Mesothelial cell of epicardium (in vitro differentiated cells): ENCODE data around the gene IFNAR1. TPM values are rescaled to one million over a fixed set of nuclear protein-coding genes. Genes with fewer than 3 reads are reported as not detected.

ENCODE experiments used
- DNase-seq, 2 experiments: peaks; one replicate each; pipeline ENCODE4 v3.0.0; 2021; ENCODE audit warnings: low spot score in 2 of 2; ENCODE audit not compliant: unreplicated experiment in 2 of 2
- H3K27ac Mint-ChIP-seq: 2 replicates; pipeline ENCODE4 v1.8.0; 2021; ENCODE audit warnings: mixed read lengths
- H3K27me3 Mint-ChIP-seq: 2 replicates; pipeline ENCODE4 v1.8.0; 2021; ENCODE audit warnings: low read depth, mixed read lengths
- H3K36me3 Mint-ChIP-seq: 2 replicates; pipeline ENCODE4 v1.8.0; 2021; ENCODE audit warnings: mixed read lengths
- H3K4me1 Mint-ChIP-seq: 2 replicates; pipeline ENCODE4 v1.8.0; 2021; ENCODE audit warnings: mixed read lengths
- H3K4me3 Mint-ChIP-seq: 2 replicates; pipeline ENCODE4 v1.8.0; 2021; ENCODE audit warnings: mild to moderate bottlenecking, moderate library complexity, mixed read lengths
- H3K9me3 Mint-ChIP-seq: 2 replicates; pipeline ENCODE4 v1.8.0; 2021; ENCODE audit warnings: mixed read lengths
- CTCF ChIP-seq: fragments of 200-600 bp; sonication (generic); IDR thresholded peaks from one replicate; pipeline ENCODE4 v1.5.0; 2021; ENCODE audit warnings: antibody characterized with exemption; ENCODE audit not compliant: unreplicated experiment
- total RNA-seq: library from RNA; stranded (reverse); gene quantifications from 3 replicates; pipeline ENCODE4 v1.2.1, GENCODE V29; 2021

The IFNAR1 gene
- total RNA-seq, 1 donor from 2014 or later = 27.0 TPM

- DNase-seq = no peak
- no peaks in the 10 kb centered on the region for H3K9me3 Mint-ChIP-seq
- no peak overlapping the region for H3K27ac Mint-ChIP-seq
- no peak overlapping the region for H3K4me3 Mint-ChIP-seq
- H3K36me3 Mint-ChIP-seq = no peaks in the 10 kb centered on the region
- TF ChIP-seq CTCF = no peak
- no peaks in the 10 kb centered on the region for H3K27me3 Mint-ChIP-seq
- peaks cover 21% of the 10 kb centered on the region for H3K4me1 Mint-ChIP-seq
These were observed 67.7 kb downstream of the IFNAR1 start for GRCh38 chr21:33392284-33392985.

GRCh38 chr21:33393348-33393747 lies 68.6 kb downstream of the IFNAR1 start:
- Mint-ChIP-seq H3K4me1 (peaks cover 21% of the 10 kb centered on the region), H3K9me3 (no peaks in the 10 kb centered on the region), H3K36me3 (no peaks in the 10 kb centered on the region), H3K27ac (no peak overlapping the region), H3K4me3 (no peak overlapping the region), H3K27me3 (no peaks in the 10 kb centered on the region)
- TF ChIP-seq CTCF = no peak
- DNase-seq = no peak

GRCh38 chr21:33394260-33394659 lies 69.5 kb downstream of the IFNAR1 start:
- TF ChIP-seq CTCF = no peak
- no peak for DNase-seq
- no peaks in the 10 kb centered on the region for H3K36me3 Mint-ChIP-seq
- H3K27ac Mint-ChIP-seq = no peak overlapping the region
- peaks cover 21% of the 10 kb centered on the region for H3K4me1 Mint-ChIP-seq
- H3K9me3 Mint-ChIP-seq = no peaks in the 10 kb centered on the region
- H3K4me3 Mint-ChIP-seq = no peak overlapping the region
- no peaks in the 10 kb centered on the region for H3K27me3 Mint-ChIP-seq

- no peak overlapping the region for H3K27ac Mint-ChIP-seq
- H3K36me3 Mint-ChIP-seq = no peaks in the 10 kb centered on the region
- no peak for TF ChIP-seq CTCF
- no peak overlapping the region for H3K4me3 Mint-ChIP-seq
- H3K9me3 Mint-ChIP-seq = no peaks in the 10 kb centered on the region
- peaks cover 22% of the 10 kb centered on the region for H3K4me1 Mint-ChIP-seq
- DNase-seq = no peak
- H3K27me3 Mint-ChIP-seq = no peaks in the 10 kb centered on the region
These were observed 71.1 kb downstream of the IFNAR1 start for GRCh38 chr21:33395891-33396331.

- H3K36me3 Mint-ChIP-seq = no peaks in the 10 kb centered on the region
- no peaks in the 10 kb centered on the region for H3K9me3 Mint-ChIP-seq
- TF ChIP-seq CTCF = no peak
- H3K4me3 Mint-ChIP-seq = no peak overlapping the region
- DNase-seq = no peak
- H3K27me3 Mint-ChIP-seq = no peaks in the 10 kb centered on the region
- peak overlapping the region; percentile 43 for H3K27ac Mint-ChIP-seq
- peaks cover 23% of the 10 kb centered on the region for H3K4me1 Mint-ChIP-seq
These were observed 71.7 kb downstream of the IFNAR1 start for GRCh38 chr21:33396436-33396835.
